MCF 10A (cell line): ENCODE results near the gene SLC1A7. TPM values are rescaled to one million over a fixed set of nuclear protein-coding genes. Genes with fewer than 3 reads are reported as not detected.

Source experiments
- BruUV-seq: library from RNA; stranded (reverse); fragments of 400-500 nt; replicated peaks from 2 replicates; lab custom pipeline; 2021; lab: Mats Ljungman, UMichigan
- CTCF ChIA-PET: fragments of 300-600 bp; sonication (Branson Sonifier 250); formaldehyde crosslinking; extraction: SDS; loops from one replicate; lab custom pipeline; 2021; ENCODE audit warnings: antibody characterized with exemption, inconsistent platforms; lab: Yijun Ruan, JAX
- POLR2A ChIA-PET: fragments of 300-600, 350-650 bp; sonication (Branson Sonifier 250); formaldehyde crosslinking; extraction: SDS; loops from one replicate; lab custom pipeline; 2020; ENCODE audit warnings: antibody characterized with exemption, inconsistent platforms; lab: Yijun Ruan, JAX
- DNase-seq: peaks from one replicate; pipeline ENCODE4 v3.0.0-alpha.2; 2018; ENCODE audit not compliant: unreplicated experiment
- H3K27ac Mint-ChIP-seq: one replicate; pipeline ENCODE4 v1.8.0; 2022; ENCODE audit warnings: mild to moderate bottlenecking, low read depth, mixed read lengths; ENCODE audit not compliant: unreplicated experiment
- H3K27me3 Mint-ChIP-seq: one replicate; pipeline ENCODE4 v1.8.0; 2022; ENCODE audit warnings: mixed read lengths; ENCODE audit not compliant: insufficient read depth, unreplicated experiment
- H3K36me3 Mint-ChIP-seq: one replicate; pipeline ENCODE4 v1.8.0; 2022; ENCODE audit warnings: mild to moderate bottlenecking, moderate library complexity, mixed read lengths; ENCODE audit not compliant: insufficient read depth, unreplicated experiment
- H3K4me1 Mint-ChIP-seq: one replicate; pipeline ENCODE4 v1.8.0; 2022; ENCODE audit warnings: mixed read lengths; ENCODE audit not compliant: insufficient read depth, unreplicated experiment
- H3K4me3 Mint-ChIP-seq: one replicate; pipeline ENCODE4 v1.8.0; 2022; ENCODE audit warnings: mild to moderate bottlenecking, moderate library complexity, mixed read lengths; ENCODE audit not compliant: unreplicated experiment
- H3K9me3 Mint-ChIP-seq: one replicate; pipeline ENCODE4 v1.8.0; 2022; ENCODE audit warnings: mixed read lengths; ENCODE audit not compliant: unreplicated experiment
- intact Hi-C: fragments of 100-400 bp; cut with micrococcal nuclease; formaldehyde crosslinking; loops from 2 replicates; pipeline ENCODE4 v1.14.1; 2022
- total RNA-seq: library from RNA; stranded (reverse); gene quantifications from 2 replicates; pipeline ENCODE4 v1.2.3, GENCODE V29; 2022
- TF ChIP-seq, protein P1 (sequence below): fragments of 200-600 bp; IDR thresholded peaks from one replicate; pipeline ENCODE4 v1.8.0; 2022; ENCODE audit warnings: antibody characterized with exemption, mild to moderate bottlenecking; ENCODE audit not compliant: unreplicated experiment

The SLC1A7 gene
- total RNA-seq, 1 experiment from 2014 or later = not detected

GRCh38 chr1:53114581-53115400 is 27.6 kb downstream of the SLC1A7 start:
- Mint-ChIP-seq H3K4me1 (peaks cover 6% of the 10 kb centered on the region), H3K27me3 (no peaks in the 10 kb centered on the region), H3K4me3 (no peak overlapping the region), H3K36me3 (peaks cover 5% of the 10 kb centered on the region), H3K27ac (no peak overlapping the region), H3K9me3 (no peaks in the 10 kb centered on the region)
- BruUV-seq = no TSS peak
- ChIA-PET CTCF (no interaction called here), POLR2A (no interaction called here)
- TF ChIP-seq, protein P1, sequence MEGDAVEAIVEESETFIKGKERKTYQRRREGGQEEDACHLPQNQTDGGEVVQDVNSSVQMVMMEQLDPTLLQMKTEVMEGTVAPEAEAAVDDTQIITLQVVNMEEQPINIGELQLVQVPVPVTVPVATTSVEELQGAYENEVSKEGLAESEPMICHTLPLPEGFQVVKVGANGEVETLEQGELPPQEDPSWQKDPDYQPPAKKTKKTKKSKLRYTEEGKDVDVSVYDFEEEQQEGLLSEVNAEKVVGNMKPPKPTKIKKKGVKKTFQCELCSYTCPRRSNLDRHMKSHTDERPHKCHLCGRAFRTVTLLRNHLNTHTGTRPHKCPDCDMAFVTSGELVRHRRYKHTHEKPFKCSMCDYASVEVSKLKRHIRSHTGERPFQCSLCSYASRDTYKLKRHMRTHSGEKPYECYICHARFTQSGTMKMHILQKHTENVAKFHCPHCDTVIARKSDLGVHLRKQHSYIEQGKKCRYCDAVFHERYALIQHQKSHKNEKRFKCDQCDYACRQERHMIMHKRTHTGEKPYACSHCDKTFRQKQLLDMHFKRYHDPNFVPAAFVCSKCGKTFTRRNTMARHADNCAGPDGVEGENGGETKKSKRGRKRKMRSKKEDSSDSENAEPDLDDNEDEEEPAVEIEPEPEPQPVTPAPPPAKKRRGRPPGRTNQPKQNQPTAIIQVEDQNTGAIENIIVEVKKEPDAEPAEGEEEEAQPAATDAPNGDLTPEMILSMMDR = no peak
- intact Hi-C loops = no loop called here
- DNase-seq = no peak

DNA sequence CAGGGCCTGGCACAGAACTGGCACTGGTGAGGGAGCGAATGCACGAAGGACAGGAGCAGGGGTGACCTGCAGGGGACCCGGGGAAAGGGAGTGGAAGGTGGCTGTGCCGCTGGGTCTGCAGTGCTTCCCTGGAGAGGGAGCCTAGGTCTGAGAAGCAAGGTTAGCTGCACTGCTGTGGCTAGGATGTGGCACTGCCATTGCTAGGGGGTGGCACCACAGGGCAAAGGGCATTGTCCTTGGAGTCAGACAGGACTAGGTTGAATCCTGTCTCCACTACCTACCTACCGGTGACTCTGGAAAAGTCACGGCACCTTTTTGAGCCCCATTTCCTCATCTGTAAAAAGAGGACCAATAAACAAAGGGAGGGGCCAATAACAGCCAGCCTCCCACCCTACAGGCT is 28.3 kb downstream of the SLC1A7 start:
- ChIA-PET CTCF (no interaction called here), POLR2A (no interaction called here)
- Mint-ChIP-seq H3K27me3 (no peaks in the 10 kb centered on the region), H3K27ac (no peak overlapping the region), H3K4me1 (peaks cover 6% of the 10 kb centered on the region), H3K4me3 (no peak overlapping the region), H3K9me3 (no peaks in the 10 kb centered on the region), H3K36me3 (peaks cover 5% of the 10 kb centered on the region)
- no peak for DNase-seq
- intact Hi-C loops = no loop called here
- no TSS peak for BruUV-seq
- TF ChIP-seq, protein P1 = no peak

DNA sequence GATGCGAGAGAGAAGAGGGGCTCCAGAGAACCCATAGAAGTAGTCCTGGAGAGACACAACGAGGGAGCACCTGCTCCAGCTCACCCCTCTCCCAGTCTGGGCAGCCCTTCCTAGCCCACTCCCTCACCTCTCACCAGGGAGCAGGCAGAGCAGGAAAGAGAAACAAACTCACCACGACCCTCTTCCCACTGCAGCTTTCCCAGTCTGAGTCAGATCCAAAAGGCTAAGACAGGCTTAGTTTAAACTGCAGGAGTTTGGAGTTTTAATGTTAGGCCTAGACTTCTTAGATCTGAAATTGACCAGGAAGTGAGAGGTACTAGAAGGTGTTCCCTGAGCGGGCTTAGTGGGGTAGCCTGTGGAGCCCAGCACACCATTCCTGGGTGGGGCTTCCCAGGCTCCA is 29.6 kb downstream of the SLC1A7 start:
- no peak for DNase-seq
- Mint-ChIP-seq H3K27me3 (peaks cover 9% of the 10 kb centered on the region), H3K36me3 (peaks cover 5% of the 10 kb centered on the region), H3K9me3 (no peaks in the 10 kb centered on the region), H3K4me3 (no peak overlapping the region), H3K27ac (no peak overlapping the region), H3K4me1 (peaks cover 6% of the 10 kb centered on the region)
- ChIA-PET POLR2A (no interaction called here), CTCF (no interaction called here)
- BruUV-seq = no TSS peak
- TF ChIP-seq, protein P1 = no peak
- intact Hi-C loops = no loop called here

DNA sequence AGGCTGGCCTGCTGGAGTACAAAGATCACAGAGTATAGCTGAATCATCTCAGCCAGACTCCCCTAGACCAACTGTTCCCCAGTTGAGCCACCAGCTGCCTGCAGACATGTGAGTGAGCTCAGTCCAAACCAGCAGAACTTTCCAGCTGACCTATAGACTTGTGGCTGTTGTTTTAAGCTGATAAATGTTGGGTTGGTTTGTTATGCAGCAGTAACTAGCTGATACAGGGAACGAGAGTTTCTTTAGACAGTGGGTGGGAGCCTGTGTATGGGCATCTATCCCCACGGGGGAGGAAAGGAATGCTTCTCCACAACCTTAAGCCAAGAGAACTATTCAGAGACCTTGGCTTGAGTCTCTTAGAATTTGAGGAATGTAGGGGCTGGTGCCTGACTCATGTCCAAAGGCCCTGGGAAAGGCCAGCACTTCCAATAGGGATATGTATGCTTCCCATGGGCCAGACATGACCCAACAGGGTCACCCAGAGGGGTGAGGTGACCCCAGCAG is 30.1 kb downstream of the SLC1A7 start:
- Mint-ChIP-seq H3K9me3 (no peaks in the 10 kb centered on the region), H3K4me3 (no peak overlapping the region), H3K4me1 (peaks cover 6% of the 10 kb centered on the region), H3K27ac (no peak overlapping the region), H3K36me3 (peaks cover 5% of the 10 kb centered on the region), H3K27me3 (peaks cover 12% of the 10 kb centered on the region)
- intact Hi-C loops = no loop called here
- ChIA-PET POLR2A (no interaction called here), CTCF (interaction anchor here (0.6 kb wide), 1 partner anchor 381 kb away, joined by 5 read pairs; no protein-coding TSS in a partner anchor)
- DNase-seq = no peak
- TF ChIP-seq, protein P1 = no peak
- BruUV-seq = no TSS peak
